Endometrium (tissue), 2 donors: ENCODE results near the gene TOX4.
"Not testable (repeated sequence)": the region's sequence is repeated elsewhere in the genome, so short reads cannot be mapped to it uniquely, and the experiment has no call there.

ENCODE experiments used
- FAIRE-seq: peaks from 2 replicates; lab custom pipeline; 2012; peaks lifted over from hg19 to GRCh38; lab: Jason Lieb, UNC
- donor health status: control.
- donor health status: control.

TOX4 gene

GRCh38 chr14:21476925-21477681 lies at the start of gene TOX4, which contains the start of gene RAB2B:
Gene TOX4, plus strand, starts transcription at chr14:21477195. Its CDS starts 84 bp downstream, at chr14:21477279.
Gene RAB2B, minus strand, starts transcription at chr14:21476959. Its CDS starts 87 bp downstream, at chr14:21476872.
- FAIRE-seq = peak; percentile 81

DNA sequence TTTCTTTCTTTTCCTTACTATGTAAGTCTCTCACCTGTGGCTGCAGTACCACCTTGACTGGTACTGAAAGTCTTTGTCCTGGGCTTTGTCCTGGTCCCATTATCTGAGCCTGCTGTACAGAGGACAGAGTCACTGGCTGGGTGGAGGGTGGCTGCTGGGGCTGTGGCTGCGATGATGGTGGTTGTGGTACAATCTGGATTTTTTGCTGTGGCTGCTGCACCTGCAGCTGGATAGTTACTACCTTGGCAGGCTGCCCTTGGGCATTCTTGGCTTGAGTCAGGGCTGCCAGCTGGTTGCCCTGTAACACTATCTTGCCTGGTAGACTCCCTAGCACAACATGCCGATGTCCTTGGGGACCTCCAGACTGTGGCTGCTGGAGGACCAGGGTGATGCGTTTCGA lies 48.1 kb upstream of the TOX4 start:
- FAIRE-seq = no peak

GRCh38 chr14:21431126-21431525 lies 45.9 kb upstream of the TOX4 start:
- no peak for FAIRE-seq

DNA sequence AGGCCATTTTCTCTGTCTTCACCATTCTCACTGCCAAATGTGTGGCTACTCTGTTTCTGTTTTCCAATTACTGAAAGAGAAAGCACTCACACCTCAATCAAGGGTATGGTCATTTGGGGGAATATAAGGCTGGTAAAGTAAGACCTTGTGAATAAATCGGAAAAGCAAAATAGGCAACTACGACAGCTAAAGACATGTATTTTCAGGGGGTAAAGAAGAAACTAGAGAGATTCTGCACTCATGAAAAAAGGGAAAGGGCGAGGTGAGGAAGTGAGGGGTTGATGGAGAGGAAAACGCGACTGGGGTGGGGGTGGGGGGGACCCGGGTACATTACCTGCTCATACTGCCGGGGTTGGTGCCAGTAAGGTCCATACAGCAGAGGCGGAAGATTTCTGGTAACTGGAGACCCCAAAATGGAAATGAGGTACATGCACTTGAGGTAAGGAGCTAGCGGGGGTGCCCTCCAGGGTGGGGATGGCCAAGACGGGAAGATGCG lies 40.4 kb upstream of the TOX4 start:
- no peak for FAIRE-seq

GRCh38 chr14:21437063-21437901 lies 39.7 kb upstream of the TOX4 start:
- FAIRE-seq = peak; percentile 55

GRCh38 chr14:21440859-21441258 lies 36.1 kb upstream of the TOX4 start:
- no peak for FAIRE-seq

DNA sequence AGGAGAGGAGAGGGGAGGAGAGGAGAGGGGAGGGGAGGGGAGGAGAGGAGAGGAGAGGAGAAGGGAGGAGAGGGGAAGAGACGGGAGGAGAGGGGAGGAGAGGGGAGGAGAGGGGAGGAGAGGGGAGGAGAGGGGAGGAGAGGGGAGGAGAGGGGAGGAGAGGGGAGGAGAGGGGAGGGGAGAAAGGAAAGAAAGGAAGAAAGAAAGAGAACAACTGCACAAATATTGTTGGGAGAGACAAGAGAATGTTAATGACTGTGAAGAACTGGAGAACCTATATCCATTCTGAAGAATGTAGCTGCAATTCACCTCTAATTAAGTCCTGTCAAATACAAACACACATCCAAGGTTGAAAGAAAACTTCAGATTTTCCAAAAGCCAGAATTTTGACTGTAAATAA lies 34.3 kb upstream of the TOX4 start:
- FAIRE-seq = not testable (repeated sequence)

DNA sequence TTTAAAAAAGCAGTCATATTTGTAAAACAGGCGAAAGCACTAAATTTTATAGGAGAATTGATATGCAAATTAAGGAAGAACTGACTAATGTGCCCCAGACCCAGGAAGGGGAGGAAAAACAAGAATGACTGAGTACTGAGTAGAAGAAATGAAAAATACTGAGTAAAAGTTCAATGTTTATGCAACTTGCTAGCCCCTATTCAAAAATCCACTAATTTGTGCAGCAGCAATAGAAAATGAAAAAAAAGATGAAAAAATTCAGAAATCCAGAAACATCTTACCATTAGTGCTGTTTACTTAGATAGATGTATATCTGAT lies 27.1 kb upstream of the TOX4 start:
- FAIRE-seq = no peak

DNA sequence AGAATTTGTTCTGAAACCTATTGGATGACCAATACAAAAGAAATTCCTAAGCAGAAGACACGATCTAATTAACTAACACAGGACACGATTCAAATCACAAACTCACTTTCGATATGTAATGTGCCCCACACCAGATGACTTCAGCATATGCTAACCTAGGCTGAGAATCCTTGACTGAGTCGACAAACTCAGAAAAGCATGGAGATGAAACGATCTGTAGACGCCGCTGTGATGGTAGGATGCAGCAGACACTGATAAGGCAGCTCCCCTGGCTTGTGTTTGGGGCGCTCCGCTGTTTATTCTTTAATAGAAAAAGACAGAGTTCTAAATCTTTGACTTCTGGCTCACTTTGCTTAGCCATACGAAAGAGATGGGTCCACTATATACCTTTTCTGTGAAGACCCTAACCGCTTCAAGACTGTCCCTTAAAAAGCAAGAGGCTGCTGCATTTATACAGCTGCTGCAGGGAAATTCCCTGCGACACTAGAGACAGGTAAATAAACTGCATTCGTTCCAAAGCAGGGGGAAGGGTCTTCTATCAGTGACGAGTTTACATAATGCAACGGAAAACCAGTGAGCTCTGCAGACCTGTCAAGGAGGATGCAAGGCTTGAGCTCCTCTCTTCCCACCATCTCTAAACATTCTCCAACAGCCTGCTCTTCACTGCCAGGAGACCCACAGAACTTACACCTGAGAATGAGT lies 22.0 kb upstream of the TOX4 start:
- FAIRE-seq = no peak

- no peak for FAIRE-seq
Measured at GRCh38 chr14:21455592-21455911, 21.4 kb upstream of the TOX4 start.

GRCh38 chr14:21455912-21456667 lies 20.9 kb upstream of the TOX4 start, which contains the start of gene CHD8:
Gene CHD8, minus strand, starts transcription at chr14:21456123. Its CDS starts 24,480 bp downstream, at chr14:21431643.
- peak; percentile 98 for FAIRE-seq

DNA sequence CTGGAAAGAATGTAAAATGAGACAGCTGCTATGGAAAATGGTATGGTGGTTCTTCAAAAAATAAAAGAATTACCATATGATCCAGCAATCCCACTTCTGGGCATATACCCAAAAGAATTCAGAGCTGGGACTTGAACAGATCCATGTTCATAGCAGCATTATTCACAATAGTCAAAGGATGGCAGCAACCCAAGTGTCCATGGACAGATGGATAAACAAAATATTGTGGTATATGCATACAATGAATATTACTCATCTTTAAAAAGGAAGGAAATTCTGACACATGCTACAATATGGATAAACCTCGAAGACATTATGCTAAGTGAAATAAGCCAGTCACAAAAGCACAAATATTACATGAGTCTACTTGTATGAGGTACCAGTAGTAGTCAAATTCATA lies 9.4 kb upstream of the TOX4 start:
- FAIRE-seq = no peak

- no peak for FAIRE-seq
Measured at GRCh38 chr14:21475767-21476522, 1.1 kb upstream of the TOX4 start.

GRCh38 chr14:21476523-21476924 lies 471 bp upstream of the TOX4 start:
- no peak for FAIRE-seq

DNA sequence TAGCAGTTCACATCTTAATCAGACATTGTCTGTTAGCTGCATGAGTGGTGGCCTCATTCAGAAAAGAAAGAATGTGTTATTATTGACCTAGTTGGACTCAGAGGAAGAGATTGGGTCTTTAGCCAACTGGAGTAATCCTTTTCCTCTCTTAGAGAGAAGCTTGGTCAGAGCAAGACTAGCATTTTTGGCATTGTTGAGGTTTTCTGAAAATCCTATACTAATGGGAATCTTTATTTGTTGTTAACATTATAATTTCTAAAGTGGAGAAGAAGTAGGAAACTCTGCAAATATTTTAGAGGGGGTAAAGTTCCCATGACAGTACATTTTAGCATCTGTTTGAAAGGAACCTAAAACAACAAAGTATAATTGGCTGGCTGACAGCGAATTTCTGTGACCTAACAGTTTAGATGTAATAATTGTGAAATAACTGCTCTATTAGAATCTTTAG lies 9.7 kb downstream of the TOX4 start:
- FAIRE-seq = no peak

GRCh38 chr14:21494902-21495762 lies 18.1 kb downstream of the TOX4 start:
- no peak for FAIRE-seq

DNA sequence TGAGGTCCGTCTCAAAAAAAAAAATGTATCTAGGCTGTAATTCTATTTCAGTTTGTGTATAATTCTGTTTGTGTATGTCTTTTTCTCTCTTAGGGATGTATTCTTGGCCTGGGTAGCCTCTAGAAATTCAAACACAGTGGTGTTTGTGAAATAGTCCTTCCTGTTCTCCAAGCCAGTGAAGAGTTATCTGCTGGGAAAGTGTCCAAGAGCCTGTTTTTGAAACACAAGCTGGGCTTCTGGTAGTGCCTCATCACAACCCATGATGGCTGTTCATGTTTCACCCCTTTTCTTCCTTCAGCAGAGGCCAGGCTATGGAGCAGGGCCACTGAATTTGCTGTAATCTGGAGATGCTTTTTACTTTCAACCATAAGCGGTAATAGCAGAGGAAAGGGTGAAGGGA lies 19.5 kb downstream of the TOX4 start:
- FAIRE-seq = no peak

GRCh38 chr14:21498540-21499526 lies 21.8 kb downstream of the TOX4 start:
- no peak for FAIRE-seq

DNA sequence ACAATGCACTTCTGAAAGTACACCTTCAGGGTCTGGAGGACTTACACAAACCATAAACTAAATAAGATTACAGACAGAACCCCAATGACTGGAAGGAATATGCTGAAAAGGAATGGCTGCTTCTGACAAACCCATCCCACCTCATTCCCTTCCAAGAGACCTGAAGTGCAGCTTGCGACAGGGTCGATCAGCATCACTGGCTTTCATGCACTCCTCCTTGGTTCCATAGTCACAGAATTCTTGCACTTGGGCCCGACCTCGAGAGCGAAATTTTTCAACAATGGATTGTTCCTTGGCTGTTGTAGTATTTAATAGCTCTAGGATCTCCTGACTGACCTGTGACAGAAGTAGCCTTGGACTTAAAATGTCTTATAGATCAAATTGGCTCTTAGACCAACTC lies 24.6 kb downstream of the TOX4 start:
- no peak for FAIRE-seq
